ENCODE measurements around the gene ZNF804A. TPM values are rescaled to one million over a fixed set of nuclear protein-coding genes. Genes with fewer than 3 reads are reported as not detected.

The ZNF804A gene
- under 1 TPM; 0.14 to 0.68 TPM for total RNA-seq

- H3K27me3 ChIP-seq (replicated peaks; ENCODE audit: insufficient read depth), result no peaks in the 10 kb centered on the region
- TF ChIP-seq CTCF (IDR thresholded peaks at IDR 0.05), result no peak
- no peak for ATAC-seq (ENCODE audit: insufficient number of reproducible peaks, low FRiP score, low read depth)
Measured at GRCh38 chr2:184598316-184599053, at the start of gene ZNF804A. TSS of gene ZNF804A (plus strand) at chr2:184598529. CDS start at chr2:184598960, 431 bp downstream.

GRCh38 chr2:184549153-184549552 lies 49.2 kb upstream of the ZNF804A start:
- ATAC-seq (ENCODE audit: insufficient number of reproducible peaks, low FRiP score, low read depth), result no peak
- no peaks in the 10 kb centered on the region for H3K4me1 ChIP-seq (ENCODE audit: control insufficient read depth in 1 of 2, low read depth in 2 of 2)
- H3K27ac ChIP-seq, result no peak overlapping the region
- no peak overlapping the region for H3K4me3 ChIP-seq
- no peaks in the 10 kb centered on the region for H3K36me3 ChIP-seq
- no peaks in the 10 kb centered on the region for H3K9me3 ChIP-seq
- no peak for DNase-seq (ENCODE audit: low spot score)
- TF ChIP-seq CTCF (IDR thresholded peaks at IDR 0.05), result no peak
- H3K27me3 ChIP-seq (replicated peaks; ENCODE audit: insufficient read depth), result no peaks in the 10 kb centered on the region

More at GRCh38 chr2:184598316-184599053, at the start of gene ZNF804A:
- DNase-seq (ENCODE audit: low spot score), result no peak
- Histone ChIP-seq H3K36me3 (no peaks in the 10 kb centered on the region), H3K4me1 (ENCODE audit: control insufficient read depth in 1 of 2, low read depth in 2 of 2) (peaks cover 0 to 18% of the 10 kb centered on the region in 2 donors), H3K27ac (peak within 1 kb of the TSS; percentile 3 to 8), H3K9me3 (no peaks in the 10 kb centered on the region), H3K4me3 (peak within 1 kb of the TSS; percentile 83)

GRCh38 chr2:184551626-184552025 lies 46.7 kb upstream of the ZNF804A start:
- TF ChIP-seq CTCF (IDR thresholded peaks at IDR 0.05), result no peak
- no peak for DNase-seq (ENCODE audit: low spot score)
- Histone ChIP-seq H3K9me3 (no peaks in the 10 kb centered on the region), H3K4me1 (ENCODE audit: control insufficient read depth in 1 of 2, low read depth in 2 of 2) (no peaks in the 10 kb centered on the region), H3K36me3 (no peaks in the 10 kb centered on the region), H3K27ac (no peak overlapping the region), H3K4me3 (no peak overlapping the region), H3K27me3 (replicated peaks; ENCODE audit: insufficient read depth) (no peaks in the 10 kb centered on the region)
- ATAC-seq (ENCODE audit: insufficient number of reproducible peaks, low FRiP score, low read depth), result no peak

DNA sequence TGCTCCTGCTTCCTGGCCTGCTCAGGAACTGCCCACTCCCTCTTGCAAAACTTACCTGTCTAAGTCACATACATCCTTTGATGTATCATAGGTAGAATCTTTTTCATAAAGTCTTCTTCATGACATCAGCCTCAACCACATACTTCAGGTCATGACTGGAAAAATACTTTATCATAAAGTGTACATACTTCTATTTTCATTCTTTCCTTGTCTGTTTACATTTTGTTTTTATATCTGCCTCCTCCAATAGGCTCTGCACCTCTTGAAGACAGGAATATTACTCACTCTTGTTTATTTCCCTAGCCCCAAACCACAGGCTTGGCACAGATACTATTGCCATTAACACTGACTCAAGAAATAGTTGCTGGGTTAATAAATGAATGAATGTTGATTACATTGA lies 43.6 kb upstream of the ZNF804A start:
- H3K36me3 ChIP-seq, result no peaks in the 10 kb centered on the region
- no peaks in the 10 kb centered on the region for H3K4me1 ChIP-seq (ENCODE audit: control insufficient read depth in 1 of 2, low read depth in 2 of 2)

GRCh38 chr2:184555352-184555751 lies 43.0 kb upstream of the ZNF804A start:
- no peaks in the 10 kb centered on the region for H3K27me3 ChIP-seq (replicated peaks; ENCODE audit: insufficient read depth)
- no peaks in the 10 kb centered on the region for H3K9me3 ChIP-seq
- ATAC-seq (ENCODE audit: insufficient number of reproducible peaks, low FRiP score, low read depth), result no peak
- H3K36me3 ChIP-seq, result no peaks in the 10 kb centered on the region
- no peak for TF ChIP-seq CTCF (IDR thresholded peaks at IDR 0.05)
- H3K27ac ChIP-seq, result no peak overlapping the region
- no peak overlapping the region for H3K4me3 ChIP-seq
- DNase-seq (ENCODE audit: low spot score), result no peak
- no peaks in the 10 kb centered on the region for H3K4me1 ChIP-seq (ENCODE audit: control insufficient read depth in 1 of 2, low read depth in 2 of 2)

More for the DNA sequence above, 43.6 kb upstream of the ZNF804A start:
- H3K9me3 ChIP-seq, result no peaks in the 10 kb centered on the region
- no peak for TF ChIP-seq CTCF (IDR thresholded peaks at IDR 0.05)
- no peak overlapping the region for H3K27ac ChIP-seq
- H3K4me3 ChIP-seq, result no peak overlapping the region
- DNase-seq (ENCODE audit: low spot score) (no peak), ATAC-seq (ENCODE audit: insufficient number of reproducible peaks, low FRiP score, low read depth) (no peak)
- no peaks in the 10 kb centered on the region for H3K27me3 ChIP-seq (replicated peaks; ENCODE audit: insufficient read depth)
